ENCODE measurements around the gene PCDHGB3.
A peak's percentile ranks its signal among the peaks of the same experiment; 100 is the strongest.
"Not testable (repeated sequence)": the region's sequence is repeated elsewhere in the genome, so short reads cannot be mapped to it uniquely, and the experiment has no call there.

The PCDHGB3 gene

DNA sequence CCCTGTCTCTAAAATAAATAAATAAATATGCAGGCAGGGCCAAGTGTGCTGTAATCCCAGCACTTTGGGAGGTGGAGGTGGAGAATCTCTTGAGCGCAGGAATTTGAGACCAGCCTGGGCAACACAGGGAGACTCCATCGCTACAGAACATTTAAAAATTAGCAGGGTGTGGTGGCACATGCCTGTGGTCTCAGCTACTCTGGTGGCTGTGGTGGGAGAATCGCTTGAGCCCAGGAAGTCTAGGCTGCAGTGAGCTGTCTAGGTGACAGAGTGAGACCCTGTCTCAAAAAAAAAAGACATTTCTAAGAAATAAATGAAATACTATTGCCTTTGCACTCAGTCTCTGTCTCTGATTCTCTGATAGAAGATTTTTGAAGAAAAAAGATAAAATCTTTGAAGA, 41.5 kb downstream of the PCDHGB3 start:
- peaks cover 23% of the 10 kb centered on the region for H3K27me3 Mint-ChIP-seq (ENCODE audit: low read depth, poor library complexity)
- H3K36me3 Mint-ChIP-seq (ENCODE audit: low read depth), result peaks cover 95% of the 10 kb centered on the region
- no peak overlapping the region for H3K27ac Mint-ChIP-seq
- H3K4me3 Mint-ChIP-seq, result peak overlapping the region; percentile 49
- DNase-seq, result no peak
- H3K4me1 Mint-ChIP-seq, result peaks cover 23% of the 10 kb centered on the region
- TF ChIP-seq, protein P1, sequence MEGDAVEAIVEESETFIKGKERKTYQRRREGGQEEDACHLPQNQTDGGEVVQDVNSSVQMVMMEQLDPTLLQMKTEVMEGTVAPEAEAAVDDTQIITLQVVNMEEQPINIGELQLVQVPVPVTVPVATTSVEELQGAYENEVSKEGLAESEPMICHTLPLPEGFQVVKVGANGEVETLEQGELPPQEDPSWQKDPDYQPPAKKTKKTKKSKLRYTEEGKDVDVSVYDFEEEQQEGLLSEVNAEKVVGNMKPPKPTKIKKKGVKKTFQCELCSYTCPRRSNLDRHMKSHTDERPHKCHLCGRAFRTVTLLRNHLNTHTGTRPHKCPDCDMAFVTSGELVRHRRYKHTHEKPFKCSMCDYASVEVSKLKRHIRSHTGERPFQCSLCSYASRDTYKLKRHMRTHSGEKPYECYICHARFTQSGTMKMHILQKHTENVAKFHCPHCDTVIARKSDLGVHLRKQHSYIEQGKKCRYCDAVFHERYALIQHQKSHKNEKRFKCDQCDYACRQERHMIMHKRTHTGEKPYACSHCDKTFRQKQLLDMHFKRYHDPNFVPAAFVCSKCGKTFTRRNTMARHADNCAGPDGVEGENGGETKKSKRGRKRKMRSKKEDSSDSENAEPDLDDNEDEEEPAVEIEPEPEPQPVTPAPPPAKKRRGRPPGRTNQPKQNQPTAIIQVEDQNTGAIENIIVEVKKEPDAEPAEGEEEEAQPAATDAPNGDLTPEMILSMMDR (IDR thresholded peaks at IDR 0.05), result no peak
- H3K9me3 Mint-ChIP-seq, result peaks cover 100% of the 10 kb centered on the region

DNA sequence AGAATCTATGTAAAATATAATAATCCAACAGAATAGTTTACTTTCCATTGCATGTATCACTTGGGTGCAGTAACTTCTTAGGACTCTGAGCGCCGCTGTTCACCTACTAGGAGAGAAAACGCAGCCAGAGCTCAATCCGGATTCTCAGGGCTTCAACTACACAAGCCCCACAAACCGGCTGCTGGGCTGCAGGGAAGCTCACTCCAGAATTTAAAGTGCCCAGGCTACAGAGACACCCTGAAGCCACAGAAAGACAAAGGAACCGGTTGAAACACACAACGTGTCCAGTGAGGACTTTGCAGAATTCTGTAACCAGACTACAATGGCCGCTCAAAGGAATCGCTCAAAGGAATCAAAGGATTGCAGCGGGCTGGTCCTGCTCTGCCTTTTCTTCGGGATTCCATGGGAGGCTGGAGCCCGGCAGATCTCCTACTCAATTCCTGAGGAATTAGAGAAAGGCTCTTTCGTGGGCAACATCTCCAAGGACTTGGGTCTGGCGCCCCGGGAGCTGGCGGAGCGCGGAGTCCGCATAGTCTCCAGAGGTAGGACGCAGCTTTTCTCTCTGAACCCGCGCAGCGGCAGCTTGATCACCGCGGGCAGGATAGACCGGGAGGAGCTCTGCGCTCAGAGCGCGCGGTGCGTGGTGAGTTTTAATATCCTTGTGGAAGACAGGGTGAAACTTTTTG, 43.0 kb downstream of the PCDHGB3 start, which contains the start of gene PCDHGA10:
PCDHGA10 (plus strand) TSS at position 134 of the 686 bp plus-strand sequence; CDS start at position 323, 189 bp downstream.
- peaks cover 99% of the 10 kb centered on the region for H3K9me3 Mint-ChIP-seq

DNA sequence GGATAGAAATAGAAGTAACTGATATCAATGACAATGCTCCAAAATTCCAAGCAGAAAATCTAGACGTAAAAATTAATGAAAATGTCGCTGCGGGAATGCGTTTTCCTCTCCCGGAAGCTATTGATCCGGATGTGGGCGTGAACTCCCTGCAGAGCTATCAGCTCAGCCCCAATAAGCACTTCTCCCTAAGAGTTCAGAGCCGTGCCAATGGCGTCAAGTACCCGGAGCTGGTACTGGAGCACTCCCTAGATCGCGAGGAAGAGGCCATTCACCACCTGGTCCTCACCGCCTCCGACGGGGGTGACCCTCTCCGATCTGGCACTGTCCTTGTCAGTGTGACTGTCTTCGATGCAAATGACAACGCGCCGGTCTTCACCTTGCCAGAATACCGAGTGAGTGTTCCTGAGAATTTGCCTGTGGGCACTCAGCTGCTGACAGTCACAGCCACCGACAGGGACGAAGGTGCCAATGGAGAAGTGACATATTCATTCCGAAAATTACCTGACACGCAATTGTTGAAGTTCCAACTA, 43.6 kb downstream of the PCDHGB3 start:
- H3K27me3 Mint-ChIP-seq (ENCODE audit: low read depth, poor library complexity), result peaks cover 30% of the 10 kb centered on the region
- peak overlapping the region; percentile 88 for H3K4me3 Mint-ChIP-seq
- TF ChIP-seq, protein P1 (IDR thresholded peaks at IDR 0.05), result no peak
- peaks cover 23% of the 10 kb centered on the region for H3K4me1 Mint-ChIP-seq
- peak overlapping the region; percentile 81 for H3K27ac Mint-ChIP-seq
- peaks cover 99% of the 10 kb centered on the region for H3K9me3 Mint-ChIP-seq
- no peak for DNase-seq
- peaks cover 97% of the 10 kb centered on the region for H3K36me3 Mint-ChIP-seq (ENCODE audit: low read depth)

More for the DNA sequence above, 43.0 kb downstream of the PCDHGB3 start, which contains the start of gene PCDHGA10:
- Mint-ChIP-seq H3K27me3 (ENCODE audit: low read depth, poor library complexity) (peaks cover 26% of the 10 kb centered on the region), H3K4me1 (peaks cover 26% of the 10 kb centered on the region), H3K36me3 (ENCODE audit: low read depth) (peaks cover 97% of the 10 kb centered on the region), H3K27ac (peak within 1 kb of the TSS; percentile 81), H3K4me3 (peak within 1 kb of the TSS; percentile 88)
- peak; percentile 45 for DNase-seq
- TF ChIP-seq, protein P1 (IDR thresholded peaks at IDR 0.05), result peak; percentile 56

DNA sequence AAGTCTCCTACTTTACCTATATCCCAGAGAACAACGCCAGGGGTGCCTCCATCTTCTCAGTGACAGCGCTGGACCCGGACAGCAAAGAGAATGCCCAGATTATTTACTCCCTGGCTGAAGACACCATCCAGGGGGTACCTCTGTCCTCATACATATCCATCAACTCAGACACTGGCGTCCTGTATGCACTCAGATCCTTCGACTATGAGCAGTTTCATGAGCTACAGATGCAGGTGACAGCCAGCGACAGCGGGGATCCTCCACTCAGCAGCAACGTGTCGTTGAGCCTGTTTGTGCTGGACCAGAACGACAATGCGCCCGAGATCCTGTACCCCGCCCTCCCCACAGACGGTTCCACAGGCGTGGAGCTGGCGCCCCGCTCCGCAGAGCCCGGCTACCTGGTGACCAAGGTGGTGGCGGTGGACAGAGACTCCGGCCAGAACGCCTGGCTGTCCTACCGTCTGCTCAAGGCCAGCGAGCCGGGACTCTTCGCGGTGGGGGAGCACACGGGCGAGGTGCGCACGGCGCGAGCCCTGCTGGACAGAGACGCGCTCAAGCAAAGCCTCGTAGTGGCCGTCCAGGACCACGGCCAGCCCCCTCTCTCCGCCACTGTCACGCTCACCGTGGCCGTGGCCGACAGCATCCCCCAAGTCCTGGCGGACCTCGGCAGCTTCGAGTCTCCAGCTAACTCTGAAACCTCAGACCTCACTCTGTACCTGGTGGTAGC, 44.7 kb downstream of the PCDHGB3 start:
- DNase-seq, H3K27ac Mint-ChIP-seq: not testable (repeated sequence)
- Mint-ChIP-seq H3K4me1 (peaks cover 17% of the 10 kb centered on the region), H3K9me3 (peaks cover 99% of the 10 kb centered on the region), H3K4me3 (peak overlapping the region; percentile 39), H3K27me3 (ENCODE audit: low read depth, poor library complexity) (peaks cover 25% of the 10 kb centered on the region), H3K36me3 (ENCODE audit: low read depth) (peaks cover 97% of the 10 kb centered on the region)

DNA sequence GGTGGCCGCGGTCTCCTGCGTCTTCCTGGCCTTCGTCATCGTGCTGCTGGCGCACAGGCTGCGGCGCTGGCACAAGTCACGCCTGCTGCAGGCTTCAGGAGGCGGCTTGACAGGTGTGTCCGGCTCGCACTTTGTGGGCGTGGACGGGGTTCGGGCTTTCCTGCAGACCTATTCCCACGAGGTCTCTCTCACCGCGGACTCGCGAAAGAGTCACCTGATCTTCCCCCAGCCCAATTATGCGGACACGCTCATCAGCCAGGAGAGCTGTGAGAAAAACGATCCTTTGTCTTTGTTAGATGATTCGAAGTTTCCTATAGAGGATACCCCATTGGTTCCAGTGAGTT, 45.2 kb downstream of the PCDHGB3 start:
- Mint-ChIP-seq H3K9me3 (peaks cover 99% of the 10 kb centered on the region), H3K4me1 (peaks cover 16% of the 10 kb centered on the region), H3K36me3 (ENCODE audit: low read depth) (peaks cover 97% of the 10 kb centered on the region), H3K4me3 (peak overlapping the region; percentile 25), H3K27me3 (ENCODE audit: low read depth, poor library complexity) (peaks cover 25% of the 10 kb centered on the region)
- H3K27ac Mint-ChIP-seq, DNase-seq: not testable (repeated sequence)

DNA sequence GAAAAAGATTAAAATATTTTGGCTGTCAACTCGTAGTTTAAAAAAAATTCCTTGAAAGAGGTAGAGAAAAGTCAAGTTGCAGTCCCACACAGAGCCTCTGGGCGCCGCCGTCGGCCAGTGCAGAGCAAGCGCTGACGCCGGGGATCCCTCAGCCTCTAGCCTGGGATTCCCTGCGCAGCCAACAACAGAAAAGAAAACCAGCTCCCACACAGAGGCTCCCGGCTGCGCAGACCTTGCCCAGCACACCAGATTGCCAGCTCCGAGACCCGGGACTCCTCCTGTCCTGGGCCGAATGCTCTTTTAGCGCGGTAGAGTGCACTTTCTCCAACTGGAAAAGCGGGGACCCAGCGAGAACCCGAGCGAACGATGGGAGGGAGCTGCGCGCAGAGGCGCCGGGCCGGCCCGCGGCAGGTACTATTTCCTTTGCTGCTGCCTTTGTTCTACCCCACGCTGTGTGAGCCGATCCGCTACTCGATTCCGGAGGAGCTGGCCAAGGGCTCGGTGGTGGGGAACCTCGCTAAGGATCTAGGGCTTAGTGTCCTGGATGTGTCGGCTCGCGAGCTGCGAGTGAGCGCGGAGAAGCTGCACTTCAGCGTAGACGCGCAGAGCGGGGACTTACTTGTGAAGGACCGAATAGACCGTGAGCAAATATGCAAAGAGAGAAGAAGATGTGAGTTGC, 47.6 kb downstream of the PCDHGB3 start, which contains the start of gene PCDHGB7:
PCDHGB7 (plus strand) TSS at position 184 of the 679 bp plus-strand sequence; CDS start at position 367, 183 bp downstream.
- H3K4me1 Mint-ChIP-seq, result peaks cover 13% of the 10 kb centered on the region
- peaks cover 30% of the 10 kb centered on the region for H3K27me3 Mint-ChIP-seq (ENCODE audit: low read depth, poor library complexity)
- H3K36me3 Mint-ChIP-seq (ENCODE audit: low read depth), result peaks cover 98% of the 10 kb centered on the region
- DNase-seq, result peak; percentile 46
- H3K27ac Mint-ChIP-seq, result peak within 1 kb of the TSS; percentile 92
- TF ChIP-seq, protein P1 (IDR thresholded peaks at IDR 0.05), result peak; percentile 45
- H3K9me3 Mint-ChIP-seq, result peaks cover 99% of the 10 kb centered on the region
- peak within 1 kb of the TSS; percentile 80 for H3K4me3 Mint-ChIP-seq

All from nephron progenitor cell (in vitro differentiated cells).